Measurements from ENCODE around the gene BMP6. TPM values are rescaled to one million over a fixed set of nuclear protein-coding genes. Genes with fewer than 3 reads are reported as not detected.

Gene BMP6
- total RNA-seq, 1 donor from 2014 or later = 0.41 TPM

- Histone ChIP-seq H2AFZ (replicated peaks) (no peak overlapping the region), H4K20me1 (ENCODE audit: low read depth) (no peaks in the 10 kb centered on the region), H3K9ac (no peak overlapping the region), H3F3A (ENCODE audit: low read depth) (no peaks in the 10 kb centered on the region), H3K27me3 (no peaks in the 10 kb centered on the region), H3K27ac (no peak overlapping the region), H3K36me3 (no peaks in the 10 kb centered on the region), H3K4me1 (no peaks in the 10 kb centered on the region), H3K9me3 (ENCODE audit: low read depth) (no peaks in the 10 kb centered on the region), H3K4me2 (no peak overlapping the region), H3K79me2 (ENCODE audit: low read depth) (no peaks in the 10 kb centered on the region), H3K4me3 (no peak overlapping the region)
- Mint-ChIP-seq H3K4me1 (no peaks in the 10 kb centered on the region), H3K9me3 (no peaks in the 10 kb centered on the region), H3K27ac (no peak overlapping the region), H3K27me3 (ENCODE audit: insufficient read depth, low read depth) (peaks cover 7% of the 10 kb centered on the region), H3K36me3 (no peaks in the 10 kb centered on the region), H3K4me3 (no peak overlapping the region)
- no peak for TF ChIP-seq CTCF (IDR thresholded peaks at IDR 0.05)
- no peak for TF ChIP-seq EZH2phosphoT487 (IDR thresholded peaks at IDR 0.05)
- TF ChIP-seq EZH2 (IDR thresholded peaks at IDR 0.05) = no peak
- no peak for DNase-seq (ENCODE audit: low spot score)
Observed at GRCh38 chr6:7819431-7820015, 93.6 kb downstream of the BMP6 start.

GRCh38 chr6:7820288-7820835 lies 94.5 kb downstream of the BMP6 start:
- Histone ChIP-seq H3K4me1 (no peaks in the 10 kb centered on the region), H3K9me3 (ENCODE audit: low read depth) (no peaks in the 10 kb centered on the region), H3K4me3 (no peak overlapping the region), H3K79me2 (ENCODE audit: low read depth) (no peaks in the 10 kb centered on the region), H3K9ac (no peak overlapping the region), H3K27ac (no peak overlapping the region), H3K4me2 (no peak overlapping the region), H3K27me3 (no peaks in the 10 kb centered on the region), H3K36me3 (no peaks in the 10 kb centered on the region), H3F3A (ENCODE audit: low read depth) (no peaks in the 10 kb centered on the region), H2AFZ (replicated peaks) (no peak overlapping the region), H4K20me1 (ENCODE audit: low read depth) (no peaks in the 10 kb centered on the region)
- H3K4me3 Mint-ChIP-seq = no peak overlapping the region
- H3K36me3 Mint-ChIP-seq = no peaks in the 10 kb centered on the region
- TF ChIP-seq CTCF (IDR thresholded peaks at IDR 0.05) (no peak), EZH2phosphoT487 (IDR thresholded peaks at IDR 0.05) (no peak), EZH2 (IDR thresholded peaks at IDR 0.05) (no peak)
- H3K27me3 Mint-ChIP-seq (ENCODE audit: insufficient read depth, low read depth) = peaks cover 7% of the 10 kb centered on the region
- H3K4me1 Mint-ChIP-seq = no peaks in the 10 kb centered on the region
- H3K9me3 Mint-ChIP-seq = no peaks in the 10 kb centered on the region
- H3K27ac Mint-ChIP-seq = no peak overlapping the region
- DNase-seq (ENCODE audit: low spot score) = no peak

- Histone ChIP-seq H4K20me1 (ENCODE audit: low read depth) (no peaks in the 10 kb centered on the region), H3F3A (ENCODE audit: low read depth) (no peaks in the 10 kb centered on the region), H3K36me3 (no peaks in the 10 kb centered on the region), H3K79me2 (ENCODE audit: low read depth) (no peaks in the 10 kb centered on the region), H3K4me2 (no peak overlapping the region), H2AFZ (replicated peaks) (no peak overlapping the region), H3K27ac (no peak overlapping the region), H3K4me1 (no peaks in the 10 kb centered on the region), H3K9me3 (ENCODE audit: low read depth) (no peaks in the 10 kb centered on the region), H3K9ac (no peak overlapping the region), H3K4me3 (no peak overlapping the region), H3K27me3 (no peaks in the 10 kb centered on the region)
- DNase-seq (ENCODE audit: low spot score) = no peak
- H3K9me3 Mint-ChIP-seq = no peaks in the 10 kb centered on the region
- H3K27ac Mint-ChIP-seq = no peak overlapping the region
- no peaks in the 10 kb centered on the region for H3K4me1 Mint-ChIP-seq
- no peaks in the 10 kb centered on the region for H3K36me3 Mint-ChIP-seq
- TF ChIP-seq EZH2phosphoT487 (IDR thresholded peaks at IDR 0.05) = no peak
- no peak overlapping the region for H3K4me3 Mint-ChIP-seq
- peaks cover 7% of the 10 kb centered on the region for H3K27me3 Mint-ChIP-seq (ENCODE audit: insufficient read depth, low read depth)
Observed at GRCh38 chr6:7821426-7821825, 95.5 kb downstream of the BMP6 start.

- no peaks in the 10 kb centered on the region for H3K36me3 Mint-ChIP-seq
- peaks cover 7% of the 10 kb centered on the region for H3K27me3 Mint-ChIP-seq (ENCODE audit: insufficient read depth, low read depth)
- no peak overlapping the region for H3K27ac Mint-ChIP-seq
- H3F3A ChIP-seq (ENCODE audit: low read depth) = no peaks in the 10 kb centered on the region
- H3K4me3 Mint-ChIP-seq = no peak overlapping the region
- no peak overlapping the region for H3K27ac ChIP-seq
- no peak overlapping the region for H3K4me3 ChIP-seq
- H3K27me3 ChIP-seq = no peaks in the 10 kb centered on the region
- no peak overlapping the region for H3K9ac ChIP-seq
- H4K20me1 ChIP-seq (ENCODE audit: low read depth) = no peaks in the 10 kb centered on the region
- no peaks in the 10 kb centered on the region for H3K79me2 ChIP-seq (ENCODE audit: low read depth)
- no peak overlapping the region for H3K4me2 ChIP-seq
- H2AFZ ChIP-seq (replicated peaks) = no peak overlapping the region
- TF ChIP-seq EZH2 (IDR thresholded peaks at IDR 0.05) (no peak), CTCF (IDR thresholded peaks at IDR 0.05) (no peak), EZH2phosphoT487 (IDR thresholded peaks at IDR 0.05) (no peak)
- H3K9me3 ChIP-seq (ENCODE audit: low read depth) = no peaks in the 10 kb centered on the region
- no peaks in the 10 kb centered on the region for H3K9me3 Mint-ChIP-seq
- peaks cover 18% of the 10 kb centered on the region for H3K4me1 Mint-ChIP-seq
- no peaks in the 10 kb centered on the region for H3K36me3 ChIP-seq
- peaks cover 13% of the 10 kb centered on the region for H3K4me1 ChIP-seq
- no peak for DNase-seq (ENCODE audit: low spot score)
Observed at GRCh38 chr6:7823552-7823951, 97.7 kb downstream of the BMP6 start.
